Suprapubic skin (tissue), 4 donors: ENCODE measurements around the gene DNAH17. TPM values are rescaled to one million over a fixed set of nuclear protein-coding genes. Genes with fewer than 3 reads are reported as not detected.

Experiments used
- DNase-seq, 2 donors: peaks; one replicate each; pipeline ENCODE4 v3.0.0-alpha.2; 2019; ENCODE audit warnings: low spot score in 2 of 2
- H3K27ac ChIP-seq: fragments of 200-600 bp; sonication (generic); one replicate; pipeline ENCODE4 v1.5.1; 2019
- H3K27me3 ChIP-seq: fragments of 200-600 bp; sonication (generic); one replicate; pipeline ENCODE4 v1.5.1; 2019
- H3K36me3 ChIP-seq: fragments of 200-600 bp; sonication (generic); one replicate; pipeline ENCODE4 v1.5.1; 2019
- H3K4me1 ChIP-seq: fragments of 200-600 bp; sonication (generic); one replicate; pipeline ENCODE4 v1.5.1; 2019
- H3K4me3 ChIP-seq: fragments of 200-600 bp; sonication (generic); one replicate; pipeline ENCODE4 v1.5.1; 2019; ENCODE audit warnings: mild to moderate bottlenecking
- H3K9me3 ChIP-seq: fragments of 200-600 bp; sonication (generic); one replicate; pipeline ENCODE4 v1.5.1; 2019
- EP300 ChIP-seq: sonication (generic); formaldehyde crosslinking; IDR thresholded peaks from one replicate; pipeline ENCODE4 v1.6.1; 2017; ENCODE audit warnings: antibody characterized with exemption
- POLR2A ChIP-seq, 2 donors: fragments of 450-650 bp; IDR thresholded peaks; one replicate each; pipeline ENCODE4 v1.6.1; 2017; ENCODE audit warnings: antibody characterized with exemption in 2 of 2, mild to moderate bottlenecking in 2 of 2, moderate library complexity in 2 of 2
- POLR2AphosphoS5 ChIP-seq, 3 donors: sonication (generic); formaldehyde crosslinking; IDR thresholded peaks; one replicate each; pipeline ENCODE4 v1.6.1; 2017; ENCODE audit warnings: antibody characterized with exemption in 3 of 3
- WGBS: methylation state at CpG from one replicate; pipeline ENCODE4 v1.1.5; 2018; 5-methylcytosine and 5-hydroxymethylcytosine counted together
- total RNA-seq, 4 donors: library from RNA; depleted of rRNA; stranded (reverse); fragments of >200 nt; gene quantifications; one replicate each; pipeline ENCODE4 v1.1.0, GENCODE V29; 2016
- TF ChIP-seq, protein P1 (sequence below), 2 donors: fragments of 200-600 bp in 1 of 2; fragments of 450-650 bp in 1 of 2; sonication (generic) in 1 of 2; IDR thresholded peaks; one replicate each; pipeline ENCODE4 v1.5.1; 2016 to 2019; ENCODE audit warnings: antibody characterized with exemption in 2 of 2, mild to moderate bottlenecking in 1 of 2, moderate library complexity in 1 of 2

DNAH17 gene
- total RNA-seq, 4 donors from 2014 or later = 3.7 to 6.7 (median 5.2) TPM

GRCh38 chr17:78379131-78379491 lies 198.1 kb downstream of the DNAH17 start:
- DNase-seq = no peak
- peaks cover 84% of the 10 kb centered on the region for H3K4me1 ChIP-seq
- H3K27me3 ChIP-seq = no peaks in the 10 kb centered on the region
- TF ChIP-seq, protein P1, sequence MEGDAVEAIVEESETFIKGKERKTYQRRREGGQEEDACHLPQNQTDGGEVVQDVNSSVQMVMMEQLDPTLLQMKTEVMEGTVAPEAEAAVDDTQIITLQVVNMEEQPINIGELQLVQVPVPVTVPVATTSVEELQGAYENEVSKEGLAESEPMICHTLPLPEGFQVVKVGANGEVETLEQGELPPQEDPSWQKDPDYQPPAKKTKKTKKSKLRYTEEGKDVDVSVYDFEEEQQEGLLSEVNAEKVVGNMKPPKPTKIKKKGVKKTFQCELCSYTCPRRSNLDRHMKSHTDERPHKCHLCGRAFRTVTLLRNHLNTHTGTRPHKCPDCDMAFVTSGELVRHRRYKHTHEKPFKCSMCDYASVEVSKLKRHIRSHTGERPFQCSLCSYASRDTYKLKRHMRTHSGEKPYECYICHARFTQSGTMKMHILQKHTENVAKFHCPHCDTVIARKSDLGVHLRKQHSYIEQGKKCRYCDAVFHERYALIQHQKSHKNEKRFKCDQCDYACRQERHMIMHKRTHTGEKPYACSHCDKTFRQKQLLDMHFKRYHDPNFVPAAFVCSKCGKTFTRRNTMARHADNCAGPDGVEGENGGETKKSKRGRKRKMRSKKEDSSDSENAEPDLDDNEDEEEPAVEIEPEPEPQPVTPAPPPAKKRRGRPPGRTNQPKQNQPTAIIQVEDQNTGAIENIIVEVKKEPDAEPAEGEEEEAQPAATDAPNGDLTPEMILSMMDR (IDR thresholded peaks at IDR 0.05) = no peak
- no peak for TF ChIP-seq POLR2A (IDR thresholded peaks at IDR 0.05)
- TF ChIP-seq EP300 = no peak
- TF ChIP-seq POLR2AphosphoS5 (IDR thresholded peaks at IDR 0.05) = no peak
- 5% methylated on average over 7 of the region's 7 CpGs for WGBS
- peak overlapping the region; percentile 93 for H3K27ac ChIP-seq
- no peaks in the 10 kb centered on the region for H3K36me3 ChIP-seq
- no peaks in the 10 kb centered on the region for H3K9me3 ChIP-seq
- peak overlapping the region; percentile 100 for H3K4me3 ChIP-seq

DNA sequence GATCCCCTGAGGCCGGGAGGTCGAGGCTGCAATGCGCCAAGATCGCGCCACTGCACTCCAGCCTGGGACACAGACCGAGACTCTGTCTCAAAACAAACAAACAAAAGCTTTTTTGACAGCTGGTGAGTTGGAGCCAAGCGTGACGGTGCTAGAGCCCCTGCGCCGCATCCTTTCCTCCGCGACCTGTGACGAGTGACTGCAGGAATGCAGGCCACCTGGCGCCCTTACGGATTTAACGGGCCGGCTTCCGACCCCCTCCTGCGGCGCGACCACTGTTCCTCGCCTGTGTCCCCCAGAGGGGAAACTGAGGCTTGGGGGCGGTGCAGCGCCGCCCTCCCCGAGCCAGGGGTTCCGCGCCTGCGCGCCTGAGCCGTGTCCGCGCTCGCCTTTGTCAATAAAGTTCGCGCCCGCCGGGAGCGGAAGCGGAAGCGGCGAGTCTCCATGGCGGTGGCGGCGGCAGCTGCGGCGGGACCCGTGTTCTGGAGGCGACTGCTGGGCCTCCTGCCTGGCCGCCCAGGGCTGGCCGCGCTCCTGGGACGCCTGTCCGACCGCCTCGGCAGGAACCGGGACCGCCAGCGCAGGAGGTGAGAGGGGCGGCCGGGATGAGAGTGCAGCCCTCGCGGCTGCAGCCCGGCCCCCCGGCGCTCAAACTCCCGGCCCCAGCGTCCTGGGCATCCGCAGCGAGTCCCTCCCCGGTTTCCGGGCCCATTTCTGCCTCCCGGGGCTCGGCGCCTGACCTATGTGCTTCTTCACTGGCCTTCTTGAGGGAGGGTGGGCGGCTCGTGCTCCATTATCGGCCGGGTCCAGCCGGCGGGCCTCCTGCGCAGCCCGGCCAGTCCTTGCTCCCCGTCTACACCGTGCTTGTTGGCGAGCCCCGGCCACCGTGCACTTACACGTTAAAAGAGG lies 198.7 kb downstream of the DNAH17 start, which contains the start of gene PGS1:
TSS of gene PGS1 (plus strand) at position 425 of the 906 bp plus-strand sequence. CDS start at position 442, 17 bp downstream.
- Histone ChIP-seq H3K9me3 (no peaks in the 10 kb centered on the region), H3K4me3 (peak within 1 kb of the TSS; percentile 100), H3K27ac (peak within 1 kb of the TSS; percentile 93), H3K27me3 (no peaks in the 10 kb centered on the region), H3K4me1 (peaks cover 83% of the 10 kb centered on the region), H3K36me3 (no peaks in the 10 kb centered on the region)
- DNase-seq = peak; percentile 85 to 94
- TF ChIP-seq POLR2A (IDR thresholded peaks at IDR 0.05) = peak; percentile 26 to 79
- TF ChIP-seq EP300 = no peak
- peak; percentile 59 to 98 (median 65) for TF ChIP-seq POLR2AphosphoS5 (IDR thresholded peaks at IDR 0.05)
- TF ChIP-seq, protein P1 (IDR thresholded peaks at IDR 0.05) = no peak
- 0% methylated on average over 16 of the region's 89 CpGs for WGBS

DNA sequence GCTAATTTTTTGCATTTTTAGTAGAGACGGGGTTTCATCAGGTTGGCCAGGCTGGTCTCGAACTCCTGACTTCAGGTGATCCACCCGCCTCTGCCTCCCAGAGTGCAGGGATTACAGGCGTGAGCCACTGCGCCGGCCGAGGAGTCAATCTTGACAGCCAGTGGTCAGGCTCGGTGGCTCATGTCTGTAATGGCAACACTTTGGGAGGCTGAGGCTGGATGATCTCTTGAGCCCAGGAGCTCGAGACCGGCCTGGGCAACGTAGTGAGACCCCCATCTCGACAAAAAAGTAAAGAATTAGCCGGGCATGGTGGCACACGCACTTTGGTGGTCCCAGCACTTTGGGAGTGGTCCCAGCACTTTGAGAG lies 199.4 kb downstream of the DNAH17 start:
- H3K9me3 ChIP-seq = no peaks in the 10 kb centered on the region
- H3K4me3 ChIP-seq = peak overlapping the region; percentile 100
- H3K36me3 ChIP-seq = no peaks in the 10 kb centered on the region
- WGBS = 57% methylated on average over 12 of the region's 14 CpGs
- no peak for DNase-seq
- peak overlapping the region; percentile 93 for H3K27ac ChIP-seq
- H3K4me1 ChIP-seq = peaks cover 76% of the 10 kb centered on the region
- H3K27me3 ChIP-seq = no peaks in the 10 kb centered on the region
- no peak for TF ChIP-seq POLR2AphosphoS5 (IDR thresholded peaks at IDR 0.05)
- TF ChIP-seq, protein P1 (IDR thresholded peaks at IDR 0.05) = no peak
- TF ChIP-seq POLR2A (IDR thresholded peaks at IDR 0.05) = no peak
- no peak for TF ChIP-seq EP300

DNA sequence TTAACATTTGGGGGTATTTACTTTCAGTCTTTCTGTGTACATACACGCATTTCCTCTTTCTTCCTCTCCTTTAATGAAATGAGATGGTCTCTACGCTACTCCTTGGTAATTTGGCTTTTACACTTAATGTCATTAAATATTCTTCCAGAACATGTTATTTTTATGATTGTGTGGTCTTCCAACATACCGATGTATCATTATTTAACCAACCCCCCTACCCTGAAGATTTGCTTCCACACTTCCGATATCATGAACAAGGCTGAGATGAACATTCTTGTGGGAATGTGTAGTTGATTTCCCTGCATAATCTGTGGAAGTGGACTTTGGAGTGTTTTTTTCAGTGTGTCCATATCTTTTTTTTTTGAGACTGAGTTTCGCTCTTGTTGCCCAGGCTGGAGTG lies 201.0 kb downstream of the DNAH17 start:
- TF ChIP-seq POLR2A (IDR thresholded peaks at IDR 0.05) (no peak), POLR2AphosphoS5 (IDR thresholded peaks at IDR 0.05) (no peak), EP300 (no peak)
- TF ChIP-seq, protein P1 (IDR thresholded peaks at IDR 0.05) = no peak
- Histone ChIP-seq H3K4me3 (no peak overlapping the region), H3K36me3 (no peaks in the 10 kb centered on the region), H3K27ac (peak overlapping the region; percentile 51), H3K9me3 (no peaks in the 10 kb centered on the region), H3K4me1 (peaks cover 64% of the 10 kb centered on the region), H3K27me3 (no peaks in the 10 kb centered on the region)
- WGBS = 76% methylated on average over 5 of the region's 5 CpGs
- no peak for DNase-seq

DNA sequence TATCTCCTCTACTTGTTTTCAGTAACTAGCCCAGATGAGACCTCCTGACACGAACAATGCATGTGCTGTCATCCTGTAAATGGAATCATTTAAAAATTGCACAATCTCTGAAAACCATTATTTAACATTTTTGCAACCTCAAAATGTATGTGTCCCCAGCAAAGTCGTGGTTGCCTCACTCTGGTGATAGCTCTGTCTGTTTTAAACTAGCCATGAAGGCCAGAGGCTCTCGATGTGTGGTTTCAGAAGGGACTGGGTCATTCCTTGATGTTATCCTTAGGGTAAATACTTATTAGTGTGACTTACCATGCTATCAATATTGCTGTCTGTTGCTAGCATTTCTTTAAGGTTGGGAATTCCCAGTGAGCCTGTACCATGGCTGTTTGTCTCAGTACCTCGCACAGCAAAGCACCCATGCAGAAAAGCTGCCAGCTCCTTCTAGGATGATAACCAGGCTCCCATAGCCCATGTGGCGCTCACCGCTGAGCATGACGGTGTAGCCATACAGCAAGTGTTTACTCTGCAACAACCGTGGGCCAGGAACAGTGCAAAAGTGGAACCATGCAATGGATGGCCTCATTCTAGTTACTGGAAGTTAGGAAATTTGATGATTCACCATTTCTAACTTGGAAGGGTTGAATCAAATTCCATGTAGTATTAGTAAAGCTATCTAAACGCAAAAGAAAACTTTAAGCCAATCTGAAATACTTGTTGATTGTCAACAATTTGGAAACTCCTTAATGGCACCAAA lies 201.6 kb downstream of the DNAH17 start:
- no peaks in the 10 kb centered on the region for H3K9me3 ChIP-seq
- DNase-seq = no peak
- H3K36me3 ChIP-seq = no peaks in the 10 kb centered on the region
- H3K27me3 ChIP-seq = no peaks in the 10 kb centered on the region
- H3K27ac ChIP-seq = peak overlapping the region; percentile 51
- peaks cover 58% of the 10 kb centered on the region for H3K4me1 ChIP-seq
- WGBS = 51% methylated on average over 9 of the region's 9 CpGs
- no peak overlapping the region for H3K4me3 ChIP-seq
- TF ChIP-seq POLR2A (IDR thresholded peaks at IDR 0.05) = no peak
- TF ChIP-seq POLR2AphosphoS5 (IDR thresholded peaks at IDR 0.05) = peak; percentile 30 to 78 (median 41)
- TF ChIP-seq, protein P1 (IDR thresholded peaks at IDR 0.05) = no peak
- no peak for TF ChIP-seq EP300
